ENCODE measurements around the gene TSPAN32. TPM values are rescaled to one million over a fixed set of nuclear protein-coding genes. Genes with fewer than 3 reads are reported as not detected.

Gene TSPAN32
- total and polyA plus RNA-seq, 2 donors (not counting 1 experiment from before 2014, with no cell fraction given): 0.17 TPM; not detected in 1

DNA sequence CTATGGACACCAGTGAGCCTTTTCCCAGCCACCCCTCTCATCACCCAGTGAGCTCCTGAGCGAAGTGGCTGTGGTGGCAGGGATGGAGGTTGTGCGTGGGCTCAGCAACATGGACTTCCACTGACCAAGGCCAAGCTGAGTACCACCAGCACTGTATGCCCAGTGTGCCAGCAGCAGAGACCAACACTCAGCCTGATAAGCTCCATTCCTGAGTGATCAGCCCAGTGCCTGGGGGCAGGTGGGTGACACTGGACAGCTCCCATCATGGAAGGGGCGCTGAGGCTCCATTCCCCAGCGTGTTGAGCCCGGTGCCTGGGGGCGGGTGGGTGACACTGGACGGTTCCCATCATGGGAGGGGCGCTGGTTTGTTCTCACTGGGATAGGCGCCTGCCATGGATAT is 57.7 kb downstream of the TSPAN32 start:
- TF ChIP-seq EZH2 (IDR thresholded peaks at IDR 0.05; ENCODE audit: low read length, missing control alignments): no peak
- TF ChIP-seq, protein P1, sequence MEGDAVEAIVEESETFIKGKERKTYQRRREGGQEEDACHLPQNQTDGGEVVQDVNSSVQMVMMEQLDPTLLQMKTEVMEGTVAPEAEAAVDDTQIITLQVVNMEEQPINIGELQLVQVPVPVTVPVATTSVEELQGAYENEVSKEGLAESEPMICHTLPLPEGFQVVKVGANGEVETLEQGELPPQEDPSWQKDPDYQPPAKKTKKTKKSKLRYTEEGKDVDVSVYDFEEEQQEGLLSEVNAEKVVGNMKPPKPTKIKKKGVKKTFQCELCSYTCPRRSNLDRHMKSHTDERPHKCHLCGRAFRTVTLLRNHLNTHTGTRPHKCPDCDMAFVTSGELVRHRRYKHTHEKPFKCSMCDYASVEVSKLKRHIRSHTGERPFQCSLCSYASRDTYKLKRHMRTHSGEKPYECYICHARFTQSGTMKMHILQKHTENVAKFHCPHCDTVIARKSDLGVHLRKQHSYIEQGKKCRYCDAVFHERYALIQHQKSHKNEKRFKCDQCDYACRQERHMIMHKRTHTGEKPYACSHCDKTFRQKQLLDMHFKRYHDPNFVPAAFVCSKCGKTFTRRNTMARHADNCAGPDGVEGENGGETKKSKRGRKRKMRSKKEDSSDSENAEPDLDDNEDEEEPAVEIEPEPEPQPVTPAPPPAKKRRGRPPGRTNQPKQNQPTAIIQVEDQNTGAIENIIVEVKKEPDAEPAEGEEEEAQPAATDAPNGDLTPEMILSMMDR (conservative IDR thresholded peaks at IDR 0.05 in 1 of 2, IDR thresholded peaks at IDR 0.05 in 1 of 2; ENCODE audit: low read depth in 1 of 2, low read length in 2 of 2): no peak
- DNase-seq (ENCODE audit: low read depth in 2 of 2): no peak
- Histone ChIP-seq H3K79me2 (ENCODE audit: control insufficient read depth, insufficient read depth, low read length) (no peaks in the 10 kb centered on the region), H3K9me3 (ENCODE audit: control insufficient read depth, insufficient read depth, low read depth, low read length) (no peaks in the 10 kb centered on the region), H3K27me3 (ENCODE audit: control insufficient read depth, insufficient read depth, low read length) (no peaks in the 10 kb centered on the region), H3K4me2 (ENCODE audit: extremely low read depth, insufficient read depth, low read length) (no peak overlapping the region), H3K27ac (ENCODE audit: insufficient read depth, low read length) (no peak overlapping the region), H4K20me1 (ENCODE audit: control insufficient read depth, extremely low read depth, insufficient read depth, low read length) (no peaks in the 10 kb centered on the region), H3K36me3 (ENCODE audit: control insufficient read depth, insufficient read depth, low read length) (no peaks in the 10 kb centered on the region), H2AFZ (ENCODE audit: low read length) (no peak overlapping the region), H3K9ac (ENCODE audit: insufficient read depth, low read length) (no peak overlapping the region), H3K4me3 (replicated peaks in 1 of 4; ENCODE audit: control extremely low read depth in 1 of 4, insufficient read depth in 1 of 4, low read depth in 3 of 4, low read length in 4 of 4) (no peak overlapping the region), H3K4me1 (ENCODE audit: control insufficient read depth, extremely low read depth, insufficient read depth, low read length) (no peaks in the 10 kb centered on the region)

GRCh38 chr11:2360081-2360642 is 58.3 kb downstream of the TSPAN32 start:
- TF ChIP-seq, protein P1 (conservative IDR thresholded peaks at IDR 0.05 in 1 of 2, IDR thresholded peaks at IDR 0.05 in 1 of 2; ENCODE audit: low read depth in 1 of 2, low read length in 2 of 2): no peak
- TF ChIP-seq EZH2 (IDR thresholded peaks at IDR 0.05; ENCODE audit: low read length, missing control alignments): no peak
- no peak overlapping the region for H3K9ac ChIP-seq (ENCODE audit: insufficient read depth, low read length)

GRCh38 chr11:2361565-2361964 is 59.8 kb downstream of the TSPAN32 start:
- no peaks in the 10 kb centered on the region for H3K9me3 ChIP-seq (ENCODE audit: control insufficient read depth, insufficient read depth, low read depth, low read length)
- no peak overlapping the region for H3K9ac ChIP-seq (ENCODE audit: insufficient read depth, low read length)
- no peak overlapping the region for H2AFZ ChIP-seq (ENCODE audit: low read length)
- no peaks in the 10 kb centered on the region for H3K4me1 ChIP-seq (ENCODE audit: control insufficient read depth, extremely low read depth, insufficient read depth, low read length)
- H3K36me3 ChIP-seq (ENCODE audit: control insufficient read depth, insufficient read depth, low read length): no peaks in the 10 kb centered on the region
- no peak for DNase-seq (ENCODE audit: low read depth in 2 of 2)
- TF ChIP-seq, protein P1 (conservative IDR thresholded peaks at IDR 0.05 in 1 of 2, IDR thresholded peaks at IDR 0.05 in 1 of 2; ENCODE audit: low read depth in 1 of 2, low read length in 2 of 2): no peak
- TF ChIP-seq EZH2 (IDR thresholded peaks at IDR 0.05; ENCODE audit: low read length, missing control alignments): no peak
- H3K27me3 ChIP-seq (ENCODE audit: control insufficient read depth, insufficient read depth, low read length): no peaks in the 10 kb centered on the region
- no peak overlapping the region for H3K4me2 ChIP-seq (ENCODE audit: extremely low read depth, insufficient read depth, low read length)
- H4K20me1 ChIP-seq (ENCODE audit: control insufficient read depth, extremely low read depth, insufficient read depth, low read length): no peaks in the 10 kb centered on the region
- H3K27ac ChIP-seq (ENCODE audit: insufficient read depth, low read length): no peak overlapping the region
- H3K4me3 ChIP-seq (replicated peaks in 1 of 4; ENCODE audit: control extremely low read depth in 1 of 4, insufficient read depth in 1 of 4, low read depth in 3 of 4, low read length in 4 of 4): no peak overlapping the region
- H3K79me2 ChIP-seq (ENCODE audit: control insufficient read depth, insufficient read depth, low read length): no peaks in the 10 kb centered on the region

More at GRCh38 chr11:2360081-2360642, 58.3 kb downstream of the TSPAN32 start:
- DNase-seq (ENCODE audit: low read depth in 2 of 2): no peak
- H4K20me1 ChIP-seq (ENCODE audit: control insufficient read depth, extremely low read depth, insufficient read depth, low read length): no peaks in the 10 kb centered on the region
- H3K9me3 ChIP-seq (ENCODE audit: control insufficient read depth, insufficient read depth, low read depth, low read length): no peaks in the 10 kb centered on the region
- H3K4me1 ChIP-seq (ENCODE audit: control insufficient read depth, extremely low read depth, insufficient read depth, low read length): no peaks in the 10 kb centered on the region
- no peak overlapping the region for H2AFZ ChIP-seq (ENCODE audit: low read length)
- no peak overlapping the region for H3K4me2 ChIP-seq (ENCODE audit: extremely low read depth, insufficient read depth, low read length)
- no peak overlapping the region for H3K4me3 ChIP-seq (replicated peaks in 1 of 4; ENCODE audit: control extremely low read depth in 1 of 4, insufficient read depth in 1 of 4, low read depth in 3 of 4, low read length in 4 of 4)
- no peaks in the 10 kb centered on the region for H3K27me3 ChIP-seq (ENCODE audit: control insufficient read depth, insufficient read depth, low read length)
- H3K36me3 ChIP-seq (ENCODE audit: control insufficient read depth, insufficient read depth, low read length): no peaks in the 10 kb centered on the region
- H3K79me2 ChIP-seq (ENCODE audit: control insufficient read depth, insufficient read depth, low read length): no peaks in the 10 kb centered on the region
- no peak overlapping the region for H3K27ac ChIP-seq (ENCODE audit: insufficient read depth, low read length)

Measured in fibroblast of lung (primary cell).